ENCODE measurements around the gene ADGRB3.

DNA sequence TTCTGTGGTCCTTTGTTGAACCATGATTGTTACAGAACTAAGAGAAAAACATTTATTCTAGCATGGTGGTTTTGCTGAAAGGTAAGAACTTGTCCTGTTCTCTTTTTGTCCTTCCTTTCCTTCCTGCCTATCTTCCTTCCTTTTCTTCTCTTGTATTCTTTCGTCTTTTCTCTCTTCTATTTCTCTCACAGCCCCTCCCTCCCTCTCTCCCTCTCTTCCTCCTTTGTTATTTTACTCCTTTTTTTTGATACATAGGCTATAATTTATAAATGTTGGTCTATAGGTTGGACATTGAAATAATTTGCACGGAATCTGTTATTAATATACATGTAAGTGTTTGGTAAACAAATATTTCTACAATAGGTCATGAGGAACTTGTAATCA lies 18.6 kb downstream of the ADGRB3 start:
- TF ChIP-seq, protein P1, sequence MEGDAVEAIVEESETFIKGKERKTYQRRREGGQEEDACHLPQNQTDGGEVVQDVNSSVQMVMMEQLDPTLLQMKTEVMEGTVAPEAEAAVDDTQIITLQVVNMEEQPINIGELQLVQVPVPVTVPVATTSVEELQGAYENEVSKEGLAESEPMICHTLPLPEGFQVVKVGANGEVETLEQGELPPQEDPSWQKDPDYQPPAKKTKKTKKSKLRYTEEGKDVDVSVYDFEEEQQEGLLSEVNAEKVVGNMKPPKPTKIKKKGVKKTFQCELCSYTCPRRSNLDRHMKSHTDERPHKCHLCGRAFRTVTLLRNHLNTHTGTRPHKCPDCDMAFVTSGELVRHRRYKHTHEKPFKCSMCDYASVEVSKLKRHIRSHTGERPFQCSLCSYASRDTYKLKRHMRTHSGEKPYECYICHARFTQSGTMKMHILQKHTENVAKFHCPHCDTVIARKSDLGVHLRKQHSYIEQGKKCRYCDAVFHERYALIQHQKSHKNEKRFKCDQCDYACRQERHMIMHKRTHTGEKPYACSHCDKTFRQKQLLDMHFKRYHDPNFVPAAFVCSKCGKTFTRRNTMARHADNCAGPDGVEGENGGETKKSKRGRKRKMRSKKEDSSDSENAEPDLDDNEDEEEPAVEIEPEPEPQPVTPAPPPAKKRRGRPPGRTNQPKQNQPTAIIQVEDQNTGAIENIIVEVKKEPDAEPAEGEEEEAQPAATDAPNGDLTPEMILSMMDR (conservative IDR thresholded peaks at IDR 0.05; ENCODE audit: low read length), result no peak
- no peak for TF ChIP-seq EZH2phosphoT487 (IDR thresholded peaks at IDR 0.05; ENCODE audit: borderline replicate concordance, low read depth, low read length)

Data from OCI-LY7 (cell line).